HEK293 (cell line): ENCODE results near the gene LMCD1.

Source experiments
- CTCF ChIP-seq: fragments of 450-650 bp; formaldehyde crosslinking; IDR thresholded peaks from 2 replicates; pipeline ENCODE4 v1.5.1; 2016; ENCODE audit warnings: missing biosample characterization, missing genetic modification characterization
- KLF10 ChIP-seq: fragments of 450-650 bp; IDR thresholded peaks from 2 replicates; pipeline ENCODE4 v1.5.1; 2018; ENCODE audit warnings: missing biosample characterization, mild to moderate bottlenecking, missing genetic modification characterization
- ZBTB44 ChIP-seq: fragments of 450-650 bp; IDR thresholded peaks from 2 replicates; pipeline ENCODE4 v1.5.1; 2018; ENCODE audit warnings: missing biosample characterization, mild to moderate bottlenecking, missing genetic modification characterization
- ZNF133 ChIP-seq: fragments of 450-650 bp; formaldehyde crosslinking; IDR thresholded peaks from 2 replicates; pipeline ENCODE4 v1.5.1; 2016; ENCODE audit warnings: missing biosample characterization, missing genetic modification characterization
- ZNF292 ChIP-seq: fragments of 450-650 bp; formaldehyde crosslinking; IDR thresholded peaks from 2 replicates; pipeline ENCODE4 v1.5.1; 2016; ENCODE audit warnings: low read depth, missing biosample characterization, missing genetic modification characterization, borderline replicate concordance
- ZNF707 ChIP-seq: fragments of 450-650 bp; formaldehyde crosslinking; IDR thresholded peaks from 2 replicates; pipeline ENCODE4 v1.5.1; 2016; ENCODE audit warnings: missing biosample characterization, missing genetic modification characterization
- TF ChIP-seq, protein P1 (sequence below): fragments of 450-650 bp; formaldehyde crosslinking; IDR thresholded peaks from 2 replicates; pipeline ENCODE4 v1.5.1; 2016; ENCODE audit warnings: missing biosample characterization, missing genetic modification characterization
- TF ChIP-seq, protein P2 (sequence below): fragments of 450-650 bp; formaldehyde crosslinking; IDR thresholded peaks from 2 replicates; pipeline ENCODE4 v1.5.1; 2017; ENCODE audit warnings: missing biosample characterization, missing genetic modification characterization

DNA sequence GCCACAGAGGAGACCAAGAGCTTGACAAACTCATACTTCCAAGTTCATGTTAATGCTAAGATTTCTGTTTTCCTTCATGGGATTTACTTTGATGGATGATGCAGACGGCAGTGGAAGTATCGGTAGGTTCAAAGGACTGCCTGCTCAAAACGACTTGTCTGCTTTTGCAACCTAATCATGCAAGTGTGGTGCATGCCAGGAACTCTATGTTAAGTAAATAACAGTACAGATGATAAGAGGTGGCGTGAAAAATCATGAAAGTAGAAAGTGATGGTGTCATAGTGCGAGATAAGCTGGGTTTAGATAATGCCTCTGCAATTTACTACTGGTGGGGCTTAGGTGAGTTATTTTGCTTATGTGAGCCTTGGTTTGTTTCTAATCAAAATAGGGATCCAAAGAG, 14.7 kb upstream of the LMCD1 start:
- TF ChIP-seq ZNF292 (tag by site-specific recombination), result no peak
- no peak for TF ChIP-seq ZBTB44 (tag by site-specific recombination)
- TF ChIP-seq ZNF133 (tag by site-specific recombination), result no peak
- TF ChIP-seq CTCF (tag by site-specific recombination), result no peak
- TF ChIP-seq ZNF707 (tag by site-specific recombination), result no peak
- TF ChIP-seq, protein P1, sequence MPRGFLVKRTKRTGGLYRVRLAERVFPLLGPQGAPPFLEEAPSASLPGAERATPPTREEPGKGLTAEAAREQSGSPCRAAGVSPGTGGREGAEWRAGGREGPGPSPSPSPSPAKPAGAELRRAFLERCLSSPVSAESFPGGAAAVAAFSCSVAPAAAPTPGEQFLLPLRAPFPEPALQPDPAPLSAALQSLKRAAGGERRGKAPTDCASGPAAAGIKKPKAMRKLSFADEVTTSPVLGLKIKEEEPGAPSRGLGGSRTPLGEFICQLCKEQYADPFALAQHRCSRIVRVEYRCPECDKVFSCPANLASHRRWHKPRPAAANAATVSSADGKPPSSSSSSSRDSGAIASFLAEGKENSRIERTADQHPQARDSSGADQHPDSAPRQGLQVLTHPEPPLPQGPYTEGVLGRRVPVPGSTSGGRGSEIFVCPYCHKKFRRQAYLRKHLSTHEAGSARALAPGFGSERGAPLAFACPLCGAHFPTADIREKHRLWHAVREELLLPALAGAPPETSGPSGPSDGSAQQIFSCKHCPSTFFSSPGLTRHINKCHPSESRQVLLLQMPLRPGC (tag by site-specific recombination), result no peak
- no peak for TF ChIP-seq KLF10 (tag by site-specific recombination)
- TF ChIP-seq, protein P2, sequence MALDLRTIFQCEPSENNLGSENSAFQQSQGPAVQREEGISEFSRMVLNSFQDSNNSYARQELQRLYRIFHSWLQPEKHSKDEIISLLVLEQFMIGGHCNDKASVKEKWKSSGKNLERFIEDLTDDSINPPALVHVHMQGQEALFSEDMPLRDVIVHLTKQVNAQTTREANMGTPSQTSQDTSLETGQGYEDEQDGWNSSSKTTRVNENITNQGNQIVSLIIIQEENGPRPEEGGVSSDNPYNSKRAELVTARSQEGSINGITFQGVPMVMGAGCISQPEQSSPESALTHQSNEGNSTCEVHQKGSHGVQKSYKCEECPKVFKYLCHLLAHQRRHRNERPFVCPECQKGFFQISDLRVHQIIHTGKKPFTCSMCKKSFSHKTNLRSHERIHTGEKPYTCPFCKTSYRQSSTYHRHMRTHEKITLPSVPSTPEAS (tag by site-specific recombination), result no peak
